D721Med (cell line): ENCODE measurements around the gene MGAT3.
"Not testable (repeated sequence)": the region's sequence is repeated elsewhere in the genome, so short reads cannot be mapped to it uniquely, and the experiment has no call there.

ENCODE experiments used
- DNase-seq: peaks from one replicate; pipeline ENCODE4 v3.0.0; 2011; ENCODE audit warnings: low spot score; ENCODE audit not compliant: insufficient read length
- FAIRE-seq: peaks from 2 replicates; lab custom pipeline; 2011; peaks lifted over from hg19 to GRCh38; lab: Jason Lieb, UNC
- CTCF ChIP-seq: IDR thresholded peaks from 2 replicates; pipeline ENCODE4 v1.5.1; 2012; ENCODE audit warnings: mild to moderate bottlenecking, control low read depth; ENCODE audit not compliant: insufficient read depth; ENCODE audit errors: missing control alignments

The MGAT3 gene

DNA sequence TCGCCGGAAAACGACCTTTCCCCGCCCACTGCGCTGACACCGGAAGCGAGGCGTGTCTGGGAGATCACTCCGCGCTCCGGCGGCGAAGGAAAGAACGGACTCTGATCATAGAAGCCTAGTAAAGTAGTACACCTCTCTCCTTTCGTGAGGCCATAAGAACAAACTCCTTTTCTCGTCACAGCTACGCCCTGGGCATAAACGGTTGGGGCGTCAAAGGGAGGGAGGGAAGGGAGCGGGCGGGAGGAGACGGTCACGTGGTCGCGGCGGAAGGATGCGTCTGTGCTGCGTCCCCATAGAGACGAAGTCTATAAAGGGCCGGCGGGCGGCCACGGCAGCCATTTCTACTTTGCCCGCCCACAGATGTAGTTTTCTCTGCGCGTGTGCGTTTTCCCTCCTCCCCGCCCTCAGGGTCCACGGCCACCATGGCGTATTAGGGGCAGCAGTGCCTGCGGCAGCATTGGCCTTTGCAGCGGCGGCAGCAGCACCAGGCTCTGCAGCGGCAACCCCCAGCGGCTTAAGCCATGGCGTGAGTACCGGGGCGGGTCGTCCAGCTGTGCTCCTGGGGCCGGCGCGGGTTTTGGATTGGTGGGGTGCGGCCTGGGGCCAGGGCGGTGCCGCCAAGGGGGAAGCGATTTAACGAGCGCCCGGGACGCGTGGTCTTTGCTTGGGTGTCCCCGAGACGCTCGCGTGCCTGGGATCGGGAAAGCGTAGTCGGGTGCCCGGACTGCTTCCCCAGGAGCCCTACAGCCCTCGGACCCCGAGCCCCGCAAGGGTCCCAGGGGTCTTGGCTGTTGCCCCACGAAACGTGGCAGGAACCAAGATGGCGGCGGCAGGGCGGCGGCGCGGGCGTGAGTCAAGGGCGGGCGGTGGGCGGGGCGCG, 63.7 kb downstream of the MGAT3 start, which contains the start of gene ATF4:
Gene ATF4, plus strand, starts transcription at position 337 of the 880 bp plus-strand sequence. CDS start 884 bp downstream, outside the sequence.
- DNase-seq, result no peak
- TF ChIP-seq CTCF, result no peak
- FAIRE-seq, result no peak

DNA sequence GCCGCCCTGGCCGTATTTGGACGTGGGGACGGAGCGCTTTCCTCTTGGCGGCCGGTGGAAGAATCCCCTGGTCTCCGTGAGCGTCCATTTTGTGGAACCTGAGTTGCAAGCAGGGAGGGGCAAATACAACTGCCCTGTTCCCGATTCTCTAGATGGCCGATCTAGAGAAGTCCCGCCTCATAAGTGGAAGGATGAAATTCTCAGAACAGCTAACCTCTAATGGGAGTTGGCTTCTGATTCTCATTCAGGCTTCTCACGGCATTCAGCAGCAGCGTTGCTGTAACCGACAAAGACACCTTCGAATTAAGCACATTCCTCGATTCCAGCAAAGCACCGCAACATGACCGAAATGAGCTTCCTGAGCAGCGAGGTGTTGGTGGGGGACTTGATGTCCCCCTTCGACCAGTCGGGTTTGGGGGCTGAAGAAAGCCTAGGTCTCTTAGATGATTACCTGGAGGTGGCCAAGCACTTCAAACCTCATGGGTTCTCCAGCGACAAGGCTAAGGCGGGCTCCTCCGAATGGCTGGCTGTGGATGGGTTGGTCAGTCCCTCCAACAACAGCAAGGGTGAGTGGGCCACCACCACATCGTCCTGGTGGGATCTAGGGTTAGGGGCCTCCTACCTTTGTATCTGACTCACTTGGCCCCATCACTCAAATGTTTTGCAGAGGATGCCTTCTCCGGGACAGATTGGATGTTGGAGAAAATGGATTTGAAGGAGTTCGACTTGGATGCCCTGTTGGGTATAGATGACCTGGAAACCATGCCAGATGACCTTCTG, 64.5 kb downstream of the MGAT3 start:
- not testable (repeated sequence) for FAIRE-seq

DNA sequence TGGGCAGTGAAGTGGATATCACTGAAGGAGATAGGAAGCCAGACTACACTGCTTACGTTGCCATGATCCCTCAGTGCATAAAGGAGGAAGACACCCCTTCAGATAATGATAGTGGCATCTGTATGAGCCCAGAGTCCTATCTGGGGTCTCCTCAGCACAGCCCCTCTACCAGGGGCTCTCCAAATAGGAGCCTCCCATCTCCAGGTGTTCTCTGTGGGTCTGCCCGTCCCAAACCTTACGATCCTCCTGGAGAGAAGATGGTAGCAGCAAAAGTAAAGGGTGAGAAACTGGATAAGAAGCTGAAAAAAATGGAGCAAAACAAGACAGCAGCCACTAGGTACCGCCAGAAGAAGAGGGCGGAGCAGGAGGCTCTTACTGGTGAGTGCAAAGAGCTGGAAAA, 65.3 kb downstream of the MGAT3 start:
- FAIRE-seq, DNase-seq: not testable (repeated sequence)

More for the DNA sequence above, 64.5 kb downstream of the MGAT3 start:
- not testable (repeated sequence) for DNase-seq

DNA sequence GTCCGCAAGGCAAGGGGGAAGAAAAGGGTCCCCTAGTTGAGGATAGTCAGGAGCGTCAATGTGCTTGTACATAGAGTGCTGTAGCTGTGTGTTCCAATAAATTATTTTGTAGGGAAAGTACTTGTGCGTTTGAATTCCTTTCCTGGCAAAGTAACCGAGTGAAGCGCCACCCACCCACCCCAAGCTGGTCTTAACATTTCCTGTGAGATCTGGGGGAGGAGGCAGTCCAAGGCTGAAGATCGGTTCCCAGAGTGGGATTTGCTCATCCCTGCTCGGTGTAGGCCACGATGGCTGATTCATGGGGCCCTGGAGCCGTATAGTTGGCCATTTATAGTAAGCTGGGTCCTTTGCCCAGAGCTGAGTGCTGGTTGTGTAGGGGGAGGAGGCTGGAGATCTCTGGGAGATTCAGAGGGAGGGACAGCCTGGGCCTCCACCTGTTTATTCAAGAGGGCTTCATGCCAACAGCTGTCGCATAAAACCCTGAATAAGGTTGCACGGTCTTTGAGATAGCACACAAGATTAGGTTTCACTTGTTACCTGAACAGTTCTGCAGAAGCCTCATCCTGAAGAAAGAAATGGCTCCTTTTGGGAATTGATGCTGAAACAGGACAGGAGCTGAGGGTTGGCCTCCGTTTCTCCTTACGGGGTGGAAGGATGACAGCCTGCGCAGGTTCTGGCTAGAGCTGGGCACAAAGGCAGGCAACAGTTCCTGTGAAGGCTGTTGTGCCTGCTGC, 65.9 kb downstream of the MGAT3 start:
- FAIRE-seq, result no peak
- no peak for TF ChIP-seq CTCF
- DNase-seq, result no peak

GRCh38 chr22:39524089-39524752, 67.4 kb downstream of the MGAT3 start:
- FAIRE-seq, result no peak
- DNase-seq, result no peak
- no peak for TF ChIP-seq CTCF

GRCh38 chr22:39524753-39525657, 68.2 kb downstream of the MGAT3 start:
- DNase-seq (no peak), FAIRE-seq (no peak)
- no peak for TF ChIP-seq CTCF

DNA sequence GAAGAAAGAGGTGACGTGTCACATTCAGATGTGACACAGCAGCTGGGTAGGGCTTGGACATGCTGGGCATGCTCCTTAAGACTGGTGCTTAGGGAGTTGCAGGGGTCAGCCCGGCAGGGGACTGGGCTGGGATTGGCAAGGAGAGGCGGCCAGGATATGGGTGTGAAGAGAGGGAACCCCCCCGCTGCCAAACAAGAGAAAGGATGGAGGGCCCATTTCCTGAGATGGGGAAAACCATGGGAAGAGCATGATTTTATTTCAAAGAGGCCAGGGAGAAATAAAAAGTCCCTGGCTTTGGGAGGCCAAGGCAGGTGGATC, 68.8 kb downstream of the MGAT3 start:
- DNase-seq (no peak), FAIRE-seq (no peak)
- no peak for TF ChIP-seq CTCF
